GM18951 (cell line): Measurements from ENCODE around the gene RAPGEF5.

Source experiments
- POLR2A ChIP-seq: IDR thresholded peaks from 4 replicates; pipeline ENCODE4 v1.6.1; 2011; ENCODE audit warnings: mild to moderate bottlenecking; ENCODE audit not compliant: insufficient read length, insufficient read depth; ENCODE audit errors: extremely low read depth
- in situ Hi-C: fragments of 300-500 bp; cut with MboI; formaldehyde crosslinking; loops from one replicate; pipeline ENCODE4 v1.12.0; 2022; ENCODE audit warnings: low sequenced_read_pairs, mixed read lengths, inconsistent platforms; ENCODE audit not compliant: unreplicated experiment

RAPGEF5 gene

GRCh38 chr7:22278660-22279059, 78.3 kb downstream of the RAPGEF5 start:
- no peak for TF ChIP-seq POLR2A
- in situ Hi-C loops: no loop called here

GRCh38 chr7:22277375-22277774, 79.6 kb downstream of the RAPGEF5 start:
- no peak for TF ChIP-seq POLR2A
- in situ Hi-C loops: no loop called here

- in situ Hi-C loops: no loop called here
- no peak for TF ChIP-seq POLR2A
These were observed 81.3 kb downstream of the RAPGEF5 start for GRCh38 chr7:22275661-22276060.

- no peak for TF ChIP-seq POLR2A
- in situ Hi-C loops: no loop called here
These were observed 85.6 kb downstream of the RAPGEF5 start for GRCh38 chr7:22271311-22271710.

- TF ChIP-seq POLR2A: no peak
- in situ Hi-C loops: no loop called here
These were observed 86.6 kb downstream of the RAPGEF5 start for GRCh38 chr7:22270371-22270770.

GRCh38 chr7:22269963-22270362, 87.0 kb downstream of the RAPGEF5 start:
- in situ Hi-C loops: no loop called here
- TF ChIP-seq POLR2A: no peak

GRCh38 chr7:22268884-22269421, 88.0 kb downstream of the RAPGEF5 start:
- in situ Hi-C loops: no loop called here
- TF ChIP-seq POLR2A: no peak

- no peak for TF ChIP-seq POLR2A
- in situ Hi-C loops: no loop called here
These were observed 88.9 kb downstream of the RAPGEF5 start for GRCh38 chr7:22267930-22268615.

GRCh38 chr7:22262538-22262937, 94.4 kb downstream of the RAPGEF5 start:
- in situ Hi-C loops: no loop called here
- TF ChIP-seq POLR2A: no peak

- in situ Hi-C loops: no loop called here
These were observed 100.3 kb downstream of the RAPGEF5 start for GRCh38 chr7:22256541-22257096.

GRCh38 chr7:22255834-22256233, 101.1 kb downstream of the RAPGEF5 start:
- in situ Hi-C loops: no loop called here
- no peak for TF ChIP-seq POLR2A

More at GRCh38 chr7:22256541-22257096, 100.3 kb downstream of the RAPGEF5 start:
- TF ChIP-seq POLR2A: no peak

GRCh38 chr7:22255342-22255741, 101.6 kb downstream of the RAPGEF5 start:
- in situ Hi-C loops: no loop called here
- no peak for TF ChIP-seq POLR2A

GRCh38 chr7:22252936-22253536, 103.9 kb downstream of the RAPGEF5 start:
- in situ Hi-C loops: no loop called here

GRCh38 chr7:22252016-22252415, 104.9 kb downstream of the RAPGEF5 start:
- TF ChIP-seq POLR2A: no peak
- in situ Hi-C loops: no loop called here

More at GRCh38 chr7:22252936-22253536, 103.9 kb downstream of the RAPGEF5 start:
- no peak for TF ChIP-seq POLR2A

- no peak for TF ChIP-seq POLR2A
- in situ Hi-C loops: no loop called here
These were observed 105.7 kb downstream of the RAPGEF5 start for GRCh38 chr7:22251281-22251680.
